Naive thymus-derived CD8-positive, alpha-beta T cell (primary cell): ENCODE measurements around the gene CXCL17. TPM values are rescaled to one million over a fixed set of nuclear protein-coding genes. Genes with fewer than 3 reads are reported as not detected.

Source experiments
- ATAC-seq, 2 donors: fragments of 150-1000 bp; cut with Tn5 transposase in 1 of 2; sonication (Bioruptor Pico), chemical (Tn5 transposase) in 1 of 2; 1 replicate in 1 of 2; 2 replicates in 1 of 2; pipeline ENCODE4 v1.10.0; 2021; ENCODE audit warnings: mild to moderate bottlenecking in 2 of 2, moderate library complexity in 2 of 2
- POLR2A ChIA-PET: fragments of 350-600 bp; sonication (Branson Sonifier 250); formaldehyde crosslinking; loops from one replicate; lab custom pipeline; 2021; ENCODE audit warnings: antibody characterized with exemption; lab: Charles Lee
- DNase-seq, 10 donors: peaks; one replicate each; pipeline versions ENCODE4 v3.0.0 to v3.0.0-alpha.2; 2020 to 2022
- H3K27ac Mint-ChIP-seq, 10 donors: one replicate each; pipeline ENCODE4 v1.8.0; 2020 to 2022; ENCODE audit warnings: mild to moderate bottlenecking in 10 of 10, mixed read lengths in 10 of 10, moderate library complexity in 4 of 10, inconsistent platforms in 1 of 10
- H3K27me3 Mint-ChIP-seq, 5 donors: one replicate each; pipeline ENCODE4 v1.8.0; 2021 to 2022; ENCODE audit warnings: mixed read lengths in 5 of 5
- H3K36me3 Mint-ChIP-seq, 3 donors: one replicate each; pipeline ENCODE4 v1.8.0; 2020 to 2022; ENCODE audit warnings: mixed read lengths in 3 of 3, mild to moderate bottlenecking in 2 of 3, inconsistent platforms in 1 of 3
- H3K4me1 Mint-ChIP-seq, 4 donors: one replicate each; pipeline ENCODE4 v1.8.0; 2021 to 2022; ENCODE audit warnings: mixed read lengths in 4 of 4
- H3K4me3 Mint-ChIP-seq, 10 donors: one replicate each; pipeline ENCODE4 v1.8.0; 2020 to 2022; ENCODE audit warnings: mild to moderate bottlenecking in 10 of 10, mixed read lengths in 10 of 10, moderate library complexity in 6 of 10, inconsistent platforms in 1 of 10
- H3K9me3 Mint-ChIP-seq, 9 donors: one replicate each; pipeline ENCODE4 v1.8.0; 2020 to 2022; ENCODE audit warnings: mixed read lengths in 9 of 9, mild to moderate bottlenecking in 3 of 9, inconsistent platforms in 1 of 9, moderate library complexity in 1 of 9
- polyA plus RNA-seq, 3 donors: library from polyadenylated mRNA; unstranded; fragments of 300-500 nt; fragmentation: Illumina TruSeq; gene quantifications; one replicate each; pipeline ENCODE4 v1.2.3, GENCODE V29; 2021
- total RNA-seq, 8 experiments: library from RNA in 2 of 8; stranded (reverse) in 2 of 8; gene quantifications; one replicate each; pipeline ENCODE4 v1.2.3 and lab custom pipeline; 2021 to 2026

Gene CXCL17
- total and polyA plus RNA-seq, 5 experiments from 2014 or later, result not detected

- POLR2A ChIA-PET, result no interaction called here
- no peaks in the 10 kb centered on the region for H3K36me3 Mint-ChIP-seq
- H3K9me3 Mint-ChIP-seq, result no peaks in the 10 kb centered on the region
- ATAC-seq, result no peak
- DNase-seq, result no peak
- no peak overlapping the region for H3K4me3 Mint-ChIP-seq
- H3K27me3 Mint-ChIP-seq, result peaks cover 0 to 2% (median 0%) of the 10 kb centered on the region in 5 donors
- peaks cover 0 to 4% (median 0%) of the 10 kb centered on the region in 4 donors for H3K4me1 Mint-ChIP-seq
- H3K27ac Mint-ChIP-seq, result no peak overlapping the region
Measured at GRCh38 chr19:42431486-42431885, 11.3 kb downstream of the CXCL17 start.

DNA sequence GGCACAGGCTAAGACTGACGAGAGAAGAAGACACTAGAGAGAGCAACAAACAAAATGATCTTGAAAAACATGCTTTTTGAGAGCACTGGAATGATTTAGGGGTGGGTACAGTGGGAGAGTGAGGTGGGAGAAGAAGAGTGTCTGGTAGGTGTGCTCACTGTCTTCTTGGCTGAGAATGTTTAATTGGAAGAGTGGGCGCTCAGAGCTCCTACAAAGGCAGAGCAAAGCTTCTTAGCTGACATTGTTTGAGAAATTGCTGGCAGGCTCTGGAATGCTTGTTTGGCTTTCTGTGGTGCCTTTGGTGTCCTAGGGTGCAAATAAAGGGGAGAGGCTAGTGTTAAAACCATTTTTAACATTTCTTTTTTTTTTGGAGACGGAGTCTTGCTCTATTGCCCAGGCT is 14.1 kb downstream of the CXCL17 start:
- Mint-ChIP-seq H3K27me3 (peaks cover 0 to 2% (median 0%) of the 10 kb centered on the region in 5 donors), H3K27ac (no peak overlapping the region), H3K4me1 (peaks cover 7 to 10% (median 8%) of the 10 kb centered on the region in 4 donors)

DNA sequence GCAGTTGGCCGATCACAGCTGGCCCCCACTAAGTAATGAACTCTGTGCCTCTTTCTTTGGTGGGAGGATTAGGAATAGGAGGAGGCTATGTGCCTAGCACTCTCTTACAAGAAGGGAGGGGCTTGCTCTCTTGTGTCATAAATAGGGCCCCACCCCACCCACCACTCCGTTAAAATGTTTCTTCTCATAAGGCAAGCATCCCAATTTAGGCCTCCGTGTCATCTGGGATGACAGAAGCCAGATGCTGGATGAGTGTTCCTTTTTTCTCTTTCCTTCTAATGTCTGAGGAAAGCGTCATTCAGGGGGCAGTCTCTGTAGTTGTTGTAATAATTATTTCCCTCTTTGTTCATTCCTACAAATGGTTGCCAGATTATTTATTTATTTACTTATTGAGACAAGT is 15.4 kb downstream of the CXCL17 start, which contains the start of gene LIPE:
TSS of gene LIPE (minus strand) at position 76 of the 400 bp plus-strand sequence. CDS start 239 bp downstream, outside the sequence.
- no peaks in the 10 kb centered on the region for H3K36me3 Mint-ChIP-seq
- H3K27ac Mint-ChIP-seq, result peak within 1 kb of the TSS in 2 of 10 donors; percentile 38 to 69
- DNase-seq, result no peak
- peaks cover 14 to 23% (median 20%) of the 10 kb centered on the region in 4 donors for H3K4me1 Mint-ChIP-seq
- ATAC-seq, result no peak
- POLR2A ChIA-PET, result interaction anchor here (0.6 kb wide), 1 partner anchor 8 kb away, joined by 4 read pairs; no protein-coding TSS in a partner anchor
- H3K9me3 Mint-ChIP-seq, result no peaks in the 10 kb centered on the region
- no peaks in the 10 kb centered on the region for H3K27me3 Mint-ChIP-seq
- peak within 1 kb of the TSS in 2 of 10 donors; percentile 14 to 60 for H3K4me3 Mint-ChIP-seq

More for the DNA sequence above, 14.1 kb downstream of the CXCL17 start:
- H3K4me3 Mint-ChIP-seq, result no peak overlapping the region
- no peaks in the 10 kb centered on the region for H3K36me3 Mint-ChIP-seq
- no peaks in the 10 kb centered on the region for H3K9me3 Mint-ChIP-seq
- DNase-seq (no peak), ATAC-seq (no peak)
- POLR2A ChIA-PET, result no interaction called here

- Mint-ChIP-seq H3K36me3 (no peaks in the 10 kb centered on the region), H3K4me1 (peaks cover 20 to 30% (median 25%) of the 10 kb centered on the region in 4 donors), H3K4me3 (peak overlapping the region in 2 of 10 donors; percentile 14 to 60), H3K9me3 (no peaks in the 10 kb centered on the region), H3K27ac (peak overlapping the region in 1 of 10 donors; percentile 69), H3K27me3 (no peaks in the 10 kb centered on the region)
- POLR2A ChIA-PET, result interaction anchor here (0.7 kb wide), 1 partner anchor 183 kb away, joined by 4 read pairs; no protein-coding TSS in a partner anchor
- no peak for DNase-seq
- ATAC-seq, result no peak
Measured at GRCh38 chr19:42426643-42427042, 16.1 kb downstream of the CXCL17 start.

DNA sequence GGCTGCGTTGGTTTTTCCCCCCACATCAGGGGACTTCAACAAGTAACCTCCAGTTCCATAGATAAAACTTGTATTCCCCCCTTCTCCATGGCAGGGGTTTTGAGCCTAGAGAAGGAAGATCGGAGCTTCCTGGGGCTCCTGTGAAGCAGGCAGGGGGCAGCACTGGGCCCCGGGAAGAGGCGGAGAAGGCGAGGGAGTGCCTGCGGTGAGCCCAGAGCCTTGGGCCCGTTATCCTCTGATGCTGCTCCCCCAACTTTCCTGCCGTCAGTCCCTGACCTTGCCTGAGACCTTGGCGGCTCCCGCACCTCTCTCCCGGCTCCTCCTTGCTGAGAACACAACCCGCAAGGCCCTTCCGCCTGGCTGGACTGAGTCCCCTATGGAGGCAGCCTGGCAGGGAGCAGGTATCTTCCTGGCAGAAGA is 18.0 kb downstream of the CXCL17 start:
- Mint-ChIP-seq H3K4me1 (peaks cover 35 to 49% (median 44%) of the 10 kb centered on the region in 4 donors), H3K9me3 (no peaks in the 10 kb centered on the region), H3K4me3 (peak overlapping the region; percentile 94 to 100 (median 97)), H3K27ac (peak overlapping the region in 2 of 10 donors; percentile 14 to 29), H3K36me3 (no peaks in the 10 kb centered on the region), H3K27me3 (no peaks in the 10 kb centered on the region)
- DNase-seq (no peak), ATAC-seq (no peak)
- POLR2A ChIA-PET, result interaction anchor here (1.1 kb wide), 1 partner anchor 23 kb away, joined by 3 read pairs; no protein-coding TSS in a partner anchor

- Mint-ChIP-seq H3K9me3 (no peaks in the 10 kb centered on the region), H3K27ac (peak overlapping the region in 6 of 10 donors; percentile 14 to 96 (median 94)), H3K4me1 (peaks cover 35 to 50% (median 44%) of the 10 kb centered on the region in 4 donors), H3K27me3 (no peaks in the 10 kb centered on the region), H3K4me3 (peak overlapping the region; percentile 94 to 100 (median 97)), H3K36me3 (no peaks in the 10 kb centered on the region)
- POLR2A ChIA-PET, result interaction anchor here (0.7 to 1.8 kb wide), 3 partner anchors 21 to 28 kb away, joined by 3 to 13 read pairs (median 3); no protein-coding TSS in a partner anchor
- DNase-seq (no peak), ATAC-seq (no peak)
Measured at GRCh38 chr19:42424345-42424707, 18.4 kb downstream of the CXCL17 start.

DNA sequence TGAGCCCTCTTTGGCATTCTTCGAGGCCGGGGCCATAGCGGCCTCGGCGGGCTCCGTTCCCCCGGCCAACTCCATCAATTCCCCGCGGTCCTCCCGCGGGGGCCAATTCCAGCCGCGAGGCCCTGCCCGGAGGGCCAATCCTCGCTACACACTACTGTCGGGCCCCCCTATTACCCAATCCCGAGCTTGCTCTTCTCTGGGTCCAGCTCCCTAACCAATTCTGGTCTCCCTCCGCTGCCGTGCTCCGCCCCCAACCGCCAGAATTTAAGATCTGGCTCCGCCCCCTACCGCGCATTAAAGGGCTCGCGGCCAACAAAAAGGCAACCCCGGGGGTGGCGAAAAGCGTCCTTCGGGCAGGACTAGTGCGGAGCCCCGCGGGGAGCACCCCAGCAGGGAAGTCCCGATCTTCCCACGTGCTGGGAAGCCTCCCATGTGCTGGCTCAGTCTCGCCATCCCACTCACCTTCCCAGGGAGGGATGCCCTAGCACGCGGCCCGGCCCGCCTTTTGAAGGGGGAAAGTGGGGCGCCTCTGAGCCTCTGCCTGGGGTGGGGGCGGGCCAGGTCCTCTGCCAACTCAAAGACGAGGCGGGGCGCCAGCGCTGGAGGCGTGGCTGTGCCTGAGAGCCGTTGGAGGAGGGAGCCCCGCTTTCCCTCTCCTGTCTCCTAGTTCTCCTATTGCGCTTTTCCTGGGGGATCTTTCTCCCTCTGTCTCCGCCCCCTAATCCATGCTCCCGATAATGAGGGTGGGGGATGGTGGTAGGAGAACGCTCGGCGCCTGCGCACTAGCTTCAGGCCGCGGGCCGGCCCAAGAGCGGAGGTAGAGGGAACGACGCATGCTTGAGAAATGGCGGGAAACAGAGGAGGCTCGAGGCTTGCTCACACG is 19.0 kb downstream of the CXCL17 start:
- peak overlapping the region; percentile 94 to 100 (median 97) for H3K4me3 Mint-ChIP-seq
- H3K27me3 Mint-ChIP-seq, result no peaks in the 10 kb centered on the region
- no peaks in the 10 kb centered on the region for H3K36me3 Mint-ChIP-seq
- DNase-seq (peak; percentile 81 to 97 (median 92)), ATAC-seq (peak; percentile 90 to 94)
- H3K27ac Mint-ChIP-seq, result peak overlapping the region; percentile 89 to 96 (median 94)
- H3K4me1 Mint-ChIP-seq, result peaks cover 35 to 50% (median 45%) of the 10 kb centered on the region in 4 donors
- POLR2A ChIA-PET, result interaction anchor here (0.6 to 1.8 kb wide), 8 partner anchors 22 to 548 kb away, joined by 3 to 13 read pairs (median 4); partner anchors contain the start of gene CEACAM1
- H3K9me3 Mint-ChIP-seq, result no peaks in the 10 kb centered on the region

- Mint-ChIP-seq H3K9me3 (no peaks in the 10 kb centered on the region), H3K4me3 (peak overlapping the region; percentile 94 to 100 (median 97)), H3K4me1 (peaks cover 35 to 50% (median 45%) of the 10 kb centered on the region in 4 donors), H3K36me3 (peaks cover 0 to 5% (median 0%) of the 10 kb centered on the region in 3 donors), H3K27me3 (no peaks in the 10 kb centered on the region), H3K27ac (peak overlapping the region; percentile 89 to 96 (median 94))
- DNase-seq (peak in 9 of 10 donors; percentile 30 to 83 (median 63)), ATAC-seq (peak; percentile 48 to 49)
- POLR2A ChIA-PET, result interaction anchor here (0.6 to 1.8 kb wide), 7 partner anchors 17 to 547 kb away, joined by 3 to 13 read pairs (median 5); partner anchors contain the start of gene CEACAM1
Measured at GRCh38 chr19:42422901-42423461, 19.8 kb downstream of the CXCL17 start.

GRCh38 chr19:42422092-42422900 is 20.4 kb downstream of the CXCL17 start:
- H3K4me3 Mint-ChIP-seq, result peak overlapping the region; percentile 94 to 100 (median 97)
- H3K36me3 Mint-ChIP-seq, result peaks cover 0 to 8% (median 0%) of the 10 kb centered on the region in 3 donors
- no peaks in the 10 kb centered on the region for H3K9me3 Mint-ChIP-seq
- H3K4me1 Mint-ChIP-seq, result peaks cover 33 to 50% (median 45%) of the 10 kb centered on the region in 4 donors
- no peak for DNase-seq
- H3K27me3 Mint-ChIP-seq, result no peaks in the 10 kb centered on the region
- ATAC-seq, result no peak
- peak overlapping the region; percentile 89 to 96 (median 94) for H3K27ac Mint-ChIP-seq
- POLR2A ChIA-PET, result interaction anchor here (0.9 to 1.8 kb wide), 5 partner anchors 18 to 106 kb away, joined by 3 to 13 read pairs (median 6); partner anchors contain the start of gene CEACAM1

DNA sequence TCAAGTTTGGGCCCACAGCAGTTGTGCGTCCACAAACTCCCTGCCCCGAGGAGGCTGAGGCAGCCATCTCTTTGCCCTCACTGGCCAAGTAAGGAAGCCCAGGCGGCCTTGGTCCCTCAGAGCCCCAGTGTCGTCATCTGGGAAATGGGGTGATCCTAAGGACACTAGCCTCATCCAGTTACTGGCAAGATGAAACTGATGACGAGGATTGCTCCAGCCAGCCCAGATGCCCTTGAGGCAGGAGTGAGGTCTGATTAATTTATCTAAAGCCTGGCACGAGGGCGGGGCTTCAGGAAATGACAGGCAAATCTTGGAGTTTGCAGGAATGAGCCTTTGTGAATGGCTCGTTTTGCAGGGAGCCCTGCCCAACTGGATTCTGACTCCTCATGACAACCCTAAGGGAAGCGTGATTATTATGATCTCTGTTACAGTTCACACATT is 21.1 kb downstream of the CXCL17 start:
- Mint-ChIP-seq H3K4me1 (peaks cover 33 to 50% (median 45%) of the 10 kb centered on the region in 4 donors), H3K27ac (peak overlapping the region in 5 of 10 donors; percentile 37 to 96 (median 43)), H3K9me3 (no peaks in the 10 kb centered on the region), H3K4me3 (peak overlapping the region; percentile 22 to 100 (median 97)), H3K27me3 (no peaks in the 10 kb centered on the region), H3K36me3 (peaks cover 0 to 10% (median 0%) of the 10 kb centered on the region in 3 donors)
- POLR2A ChIA-PET, result interaction anchor here (1.7 kb wide), 1 partner anchor 25 kb away, joined by 4 read pairs; no protein-coding TSS in a partner anchor
- peak in 1 of 10 donors; percentile 22 for DNase-seq
- ATAC-seq, result no peak

- Mint-ChIP-seq H3K36me3 (peaks cover 0 to 10% (median 0%) of the 10 kb centered on the region in 3 donors), H3K4me3 (peak overlapping the region in 8 of 10 donors; percentile 33 to 99 (median 78)), H3K27me3 (no peaks in the 10 kb centered on the region), H3K9me3 (no peaks in the 10 kb centered on the region), H3K27ac (peak overlapping the region in 5 of 10 donors; percentile 35 to 86 (median 37)), H3K4me1 (peaks cover 33 to 50% (median 45%) of the 10 kb centered on the region in 4 donors)
- no peak for ATAC-seq
- POLR2A ChIA-PET, result interaction anchor here (0.8 to 1.7 kb wide), 2 partner anchors 12 to 24 kb away, joined by 3 to 4 read pairs; no protein-coding TSS in a partner anchor
- no peak for DNase-seq
Measured at GRCh38 chr19:42421101-42421500, 21.6 kb downstream of the CXCL17 start.
